ENCODE data around the gene FCN1. TPM values are rescaled to one million over a fixed set of nuclear protein-coding genes. Genes with fewer than 3 reads are reported as not detected.
A peak's percentile ranks its signal among the peaks of the same experiment; 100 is the strongest.

The FCN1 gene
- total RNA-seq, 4 donors from 2014 or later, result 0.41 to 13.8 TPM; not detected in 2

- 50 to 66% methylated on average over 3 to 16 of the region's 16 CpGs for whole genome bisulfite sequencing, 2 donors (ENCODE audit: low coverage in 1 of 2)
- Histone ChIP-seq H3K27ac (peak overlapping the region in 1 of 4 donors; percentile 8), H3K4me3 (no peak overlapping the region), H3K4me1 (no peaks in the 10 kb centered on the region), H3K36me3 (no peaks in the 10 kb centered on the region), H3K9me3 (no peaks in the 10 kb centered on the region), H3K27me3 (no peaks in the 10 kb centered on the region)
- TF ChIP-seq POLR2AphosphoS5 (IDR thresholded peaks at IDR 0.05), result peak in 2 of 3 donors; percentile 18 to 77
- TF ChIP-seq CTCF (IDR thresholded peaks at IDR 0.05), result no peak
- in situ Hi-C loops (cut with MboI; ENCODE audit: low pct_ligation_motif_present in 1 of 4, low pct_unique_long_range_greater_than_20kb in 1 of 4, low sequenced_read_pairs in 3 of 4) (no loop called here), intact Hi-C loops (cut with DNase I; ENCODE audit: low total_unique reads) (no loop called here)
- DNase-seq, result no peak
These were observed 45.9 kb downstream of the FCN1 start for GRCh38 chr9:134871697-134872340.

DNA sequence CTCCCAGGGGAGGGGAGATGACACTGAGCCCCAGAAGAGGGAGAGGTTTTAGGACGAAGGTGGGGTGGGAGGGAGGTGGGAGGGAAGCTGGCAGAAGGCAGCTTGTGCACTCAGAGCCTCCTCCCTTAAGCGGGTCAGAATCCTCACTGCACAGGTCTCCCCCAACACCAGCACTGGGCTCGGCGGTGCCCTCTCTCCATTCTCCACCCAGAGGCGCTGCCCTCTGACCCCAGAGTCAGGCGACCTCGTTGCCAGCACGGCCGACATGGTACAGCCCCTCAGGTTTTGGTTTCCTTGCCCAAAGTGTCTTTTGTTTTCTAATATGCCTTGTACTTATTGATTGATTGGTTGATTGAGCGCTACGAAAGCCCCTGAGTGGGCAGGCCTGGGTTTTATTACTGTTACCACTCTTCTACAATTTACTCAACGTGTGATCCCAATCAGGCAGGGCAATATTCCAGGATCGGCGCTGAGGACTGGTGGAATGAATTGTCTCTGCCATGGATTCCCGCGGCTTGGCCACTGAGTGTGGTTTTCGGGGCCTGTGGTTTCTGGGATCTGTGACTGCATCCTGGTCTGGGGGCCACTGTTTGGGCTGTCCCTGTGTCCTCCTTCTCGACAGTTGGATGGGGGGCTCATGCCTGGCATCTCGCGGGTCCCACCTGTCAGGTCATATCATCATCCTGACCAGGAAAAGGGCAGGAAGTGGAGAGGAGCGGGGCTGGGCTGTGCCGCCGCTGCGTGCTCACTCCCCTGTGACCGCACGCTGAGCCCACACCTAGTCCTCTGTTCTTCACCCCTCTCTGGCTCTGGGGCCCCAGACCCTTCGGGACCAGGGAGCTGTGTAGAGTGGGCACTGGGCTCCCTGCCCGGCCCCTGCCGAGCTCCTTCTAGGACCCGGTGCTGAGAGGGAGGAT, 46.7 kb downstream of the FCN1 start:
- Histone ChIP-seq H3K4me1 (no peaks in the 10 kb centered on the region), H3K36me3 (no peaks in the 10 kb centered on the region), H3K9me3 (no peaks in the 10 kb centered on the region), H3K27me3 (no peaks in the 10 kb centered on the region), H3K4me3 (no peak overlapping the region), H3K27ac (peak overlapping the region in 1 of 4 donors; percentile 8)
- intact Hi-C loops (cut with DNase I; ENCODE audit: low total_unique reads) (no loop called here), in situ Hi-C loops (cut with MboI; ENCODE audit: low pct_ligation_motif_present in 1 of 4, low pct_unique_long_range_greater_than_20kb in 1 of 4, low sequenced_read_pairs in 3 of 4) (no loop called here)
- WGBS, 2 donors (ENCODE audit: low coverage in 1 of 2), result 69 to 77% methylated on average over 7 to 30 of the region's 30 CpGs
- TF ChIP-seq POLR2A (IDR thresholded peaks at IDR 0.05) (no peak), CTCF (IDR thresholded peaks at IDR 0.05) (no peak), POLR2AphosphoS5 (IDR thresholded peaks at IDR 0.05) (no peak), EP300 (IDR thresholded peaks at IDR 0.05; ENCODE audit: low read depth) (no peak)
- DNase-seq, result no peak

- in situ Hi-C loops (cut with MboI; ENCODE audit: low pct_ligation_motif_present in 1 of 4, low pct_unique_long_range_greater_than_20kb in 1 of 4, low sequenced_read_pairs in 3 of 4) (no loop called here), intact Hi-C loops (cut with DNase I; ENCODE audit: low total_unique reads) (no loop called here)
- no peak overlapping the region for H3K4me3 ChIP-seq
- H3K27ac ChIP-seq, result no peak overlapping the region
- H3K36me3 ChIP-seq, result no peaks in the 10 kb centered on the region
- WGBS, 2 donors (ENCODE audit: low coverage in 1 of 2), result 71% methylated on average over 11 of the region's 11 CpGs; no CpG with 5 or more reads in 1 of the 2 donors
- H3K27me3 ChIP-seq, result no peaks in the 10 kb centered on the region
- TF ChIP-seq POLR2A (IDR thresholded peaks at IDR 0.05), result no peak
- no peak for TF ChIP-seq EP300 (IDR thresholded peaks at IDR 0.05; ENCODE audit: low read depth)
- TF ChIP-seq POLR2AphosphoS5 (IDR thresholded peaks at IDR 0.05), result no peak
- no peak for TF ChIP-seq CTCF (IDR thresholded peaks at IDR 0.05)
- H3K9me3 ChIP-seq, result no peaks in the 10 kb centered on the region
- no peaks in the 10 kb centered on the region for H3K4me1 ChIP-seq
- DNase-seq, result no peak
These were observed 47.4 kb downstream of the FCN1 start for GRCh38 chr9:134870301-134870694.

GRCh38 chr9:134869554-134870300, 48.0 kb downstream of the FCN1 start:
- DNase-seq, result no peak
- TF ChIP-seq EP300 (IDR thresholded peaks at IDR 0.05; ENCODE audit: low read depth) (no peak), CTCF (IDR thresholded peaks at IDR 0.05) (no peak), POLR2A (IDR thresholded peaks at IDR 0.05) (no peak), POLR2AphosphoS5 (IDR thresholded peaks at IDR 0.05) (no peak)
- intact Hi-C loops (cut with DNase I; ENCODE audit: low total_unique reads), result no loop called here
- in situ Hi-C loops (cut with MboI; ENCODE audit: low pct_ligation_motif_present in 1 of 4, low pct_unique_long_range_greater_than_20kb in 1 of 4, low sequenced_read_pairs in 3 of 4), result no loop called here
- Histone ChIP-seq H3K9me3 (no peaks in the 10 kb centered on the region), H3K4me1 (no peaks in the 10 kb centered on the region), H3K4me3 (no peak overlapping the region), H3K36me3 (no peaks in the 10 kb centered on the region), H3K27me3 (no peaks in the 10 kb centered on the region), H3K27ac (no peak overlapping the region)
- WGBS, 2 donors (ENCODE audit: low coverage in 1 of 2), result 71% methylated on average over 16 of the region's 17 CpGs; no CpG with 5 or more reads in 1 of the 2 donors
